ENCODE data around the gene BTBD6. TPM values are rescaled to one million over a fixed set of nuclear protein-coding genes. Genes with fewer than 3 reads are reported as not detected.

Gene BTBD6
- total RNA-seq, 4 donors from 2014 or later: 48.4 to 85.9 (median 53.6) TPM

DNA sequence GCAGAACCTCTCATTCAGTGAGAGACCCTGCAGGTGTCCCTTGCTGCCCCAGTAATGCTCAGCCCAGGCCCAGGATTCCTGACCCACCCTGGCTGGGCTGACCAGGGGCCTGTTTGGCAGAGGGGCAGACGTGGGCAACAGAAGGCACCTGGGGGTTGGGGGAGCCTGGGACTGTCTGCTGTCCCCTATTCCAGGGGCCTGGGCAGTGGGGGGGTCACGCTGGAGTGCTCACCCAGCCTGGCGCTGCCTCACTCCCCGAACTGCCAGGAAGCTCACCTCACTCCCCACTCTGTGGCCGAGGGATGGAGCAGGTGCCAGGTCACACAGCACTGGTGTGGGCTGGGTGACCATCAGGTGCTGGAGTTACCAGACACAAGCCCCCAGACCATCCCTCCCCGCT lies 44.6 kb upstream of the BTBD6 start:
- H3K9me3 ChIP-seq: no peaks in the 10 kb centered on the region
- TF ChIP-seq, protein P1, sequence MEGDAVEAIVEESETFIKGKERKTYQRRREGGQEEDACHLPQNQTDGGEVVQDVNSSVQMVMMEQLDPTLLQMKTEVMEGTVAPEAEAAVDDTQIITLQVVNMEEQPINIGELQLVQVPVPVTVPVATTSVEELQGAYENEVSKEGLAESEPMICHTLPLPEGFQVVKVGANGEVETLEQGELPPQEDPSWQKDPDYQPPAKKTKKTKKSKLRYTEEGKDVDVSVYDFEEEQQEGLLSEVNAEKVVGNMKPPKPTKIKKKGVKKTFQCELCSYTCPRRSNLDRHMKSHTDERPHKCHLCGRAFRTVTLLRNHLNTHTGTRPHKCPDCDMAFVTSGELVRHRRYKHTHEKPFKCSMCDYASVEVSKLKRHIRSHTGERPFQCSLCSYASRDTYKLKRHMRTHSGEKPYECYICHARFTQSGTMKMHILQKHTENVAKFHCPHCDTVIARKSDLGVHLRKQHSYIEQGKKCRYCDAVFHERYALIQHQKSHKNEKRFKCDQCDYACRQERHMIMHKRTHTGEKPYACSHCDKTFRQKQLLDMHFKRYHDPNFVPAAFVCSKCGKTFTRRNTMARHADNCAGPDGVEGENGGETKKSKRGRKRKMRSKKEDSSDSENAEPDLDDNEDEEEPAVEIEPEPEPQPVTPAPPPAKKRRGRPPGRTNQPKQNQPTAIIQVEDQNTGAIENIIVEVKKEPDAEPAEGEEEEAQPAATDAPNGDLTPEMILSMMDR (IDR thresholded peaks at IDR 0.05 in 4 of 5, conservative IDR thresholded peaks at IDR 0.05 in 1 of 5): no peak
- TF ChIP-seq POLR2A (IDR thresholded peaks at IDR 0.05): no peak
- H3K27me3 ChIP-seq: peaks cover 0 to 10% (median 4%) of the 10 kb centered on the region in 3 donors
- ATAC-seq: no peak
- peaks cover 3 to 30% of the 10 kb centered on the region in 2 donors for H3K4me1 ChIP-seq
- H3K27ac ChIP-seq: no peak overlapping the region
- intact Hi-C loops (cut with DNase I; ENCODE audit: low total_unique reads): loop anchor here (1.0 to 5.0 kb wide), 3 partner anchors 79 to 149 kb away; no protein-coding TSS in a partner anchor
- in situ Hi-C loops (cut with MboI; ENCODE audit: low sequenced_read_pairs in 4 of 4): loop anchor here in 1 of 4 donors (25.0 kb wide), 1 partner anchor 134 kb away; no protein-coding TSS in a partner anchor
- no peak overlapping the region for H3K4me3 ChIP-seq
- no peaks in the 10 kb centered on the region for H3K36me3 ChIP-seq
- no peak for DNase-seq

DNA sequence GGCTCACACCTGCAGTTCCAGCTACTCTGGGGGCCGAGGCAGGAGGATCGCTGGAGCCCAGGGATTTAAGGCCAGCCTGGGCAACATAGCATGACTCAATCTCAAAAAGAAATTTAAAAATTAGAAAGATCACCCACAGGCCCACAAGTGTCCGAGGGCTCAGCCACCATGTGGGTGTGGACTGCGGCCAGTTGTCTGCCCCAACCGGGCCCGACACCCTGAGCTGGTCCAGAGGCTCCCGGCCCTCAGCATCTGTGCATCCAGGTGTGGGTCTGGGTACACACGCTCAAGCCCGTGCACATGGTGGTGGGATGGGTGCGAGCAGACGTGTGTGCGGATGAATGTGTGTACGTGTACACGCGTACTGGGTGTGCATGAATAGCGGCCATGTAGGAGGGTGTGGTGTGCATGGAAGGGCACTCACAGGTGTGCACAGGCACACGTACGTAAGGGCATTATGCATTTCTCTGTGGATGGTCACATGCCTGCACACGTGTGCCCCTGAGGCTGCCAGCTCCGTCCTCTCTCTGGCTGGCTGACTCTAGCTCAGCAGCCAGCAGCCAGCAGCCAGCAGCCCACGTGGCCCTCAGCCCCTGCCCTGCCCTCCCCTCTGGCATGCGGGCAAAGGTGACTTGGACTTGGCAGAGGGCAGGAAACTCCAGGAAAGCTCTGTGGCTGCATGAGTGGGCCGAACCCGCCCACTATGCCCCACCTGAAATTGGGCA lies 44.0 kb upstream of the BTBD6 start:
- Histone ChIP-seq H3K36me3 (no peaks in the 10 kb centered on the region), H3K4me3 (no peak overlapping the region), H3K27me3 (peaks cover 0 to 10% (median 4%) of the 10 kb centered on the region in 3 donors), H3K27ac (no peak overlapping the region), H3K9me3 (no peaks in the 10 kb centered on the region), H3K4me1 (peaks cover 3 to 30% of the 10 kb centered on the region in 2 donors)
- in situ Hi-C loops (cut with MboI; ENCODE audit: low sequenced_read_pairs in 4 of 4): loop anchor here in 1 of 4 donors (25.0 kb wide), 1 partner anchor 133 kb away; no protein-coding TSS in a partner anchor
- DNase-seq (peak in 1 of 2 donors; percentile 61), ATAC-seq (peak; percentile 33 to 39)
- intact Hi-C loops (cut with DNase I; ENCODE audit: low total_unique reads): loop anchor here (5.0 kb wide), 2 partner anchors 78 to 112 kb away; no protein-coding TSS in a partner anchor
- no peak for TF ChIP-seq POLR2A (IDR thresholded peaks at IDR 0.05)
- TF ChIP-seq, protein P1 (IDR thresholded peaks at IDR 0.05 in 4 of 5, conservative IDR thresholded peaks at IDR 0.05 in 1 of 5): peak in 1 of 5 experiments; percentile 9

GRCh38 chr14:105204931-105205672 lies 43.2 kb upstream of the BTBD6 start:
- Histone ChIP-seq H3K4me1 (peaks cover 3 to 30% of the 10 kb centered on the region in 2 donors), H3K9me3 (no peaks in the 10 kb centered on the region), H3K36me3 (peaks cover 0 to 7% of the 10 kb centered on the region in 2 donors), H3K4me3 (no peak overlapping the region), H3K27me3 (peaks cover 0 to 5% (median 4%) of the 10 kb centered on the region in 3 donors), H3K27ac (no peak overlapping the region)
- no peak for TF ChIP-seq POLR2A (IDR thresholded peaks at IDR 0.05)
- TF ChIP-seq, protein P1 (IDR thresholded peaks at IDR 0.05 in 4 of 5, conservative IDR thresholded peaks at IDR 0.05 in 1 of 5): no peak
- intact Hi-C loops (cut with DNase I; ENCODE audit: low total_unique reads): loop anchor here (5.0 kb wide), 2 partner anchors 77 to 113 kb away; no protein-coding TSS in a partner anchor
- DNase-seq: no peak
- in situ Hi-C loops (cut with MboI; ENCODE audit: low sequenced_read_pairs in 4 of 4): loop anchor here in 1 of 4 donors (25.0 kb wide), 1 partner anchor 132 kb away; no protein-coding TSS in a partner anchor
- peak in 1 of 2 donors; percentile 6 for ATAC-seq

GRCh38 chr14:105205673-105206208 lies 42.6 kb upstream of the BTBD6 start:
- intact Hi-C loops (cut with DNase I; ENCODE audit: low total_unique reads): no loop called here
- ATAC-seq (no peak), DNase-seq (no peak)
- Histone ChIP-seq H3K4me3 (no peak overlapping the region), H3K27me3 (peaks cover 0 to 3% (median 2%) of the 10 kb centered on the region in 3 donors), H3K27ac (no peak overlapping the region), H3K36me3 (peaks cover 0 to 12% of the 10 kb centered on the region in 2 donors), H3K4me1 (peaks cover 3 to 30% of the 10 kb centered on the region in 2 donors), H3K9me3 (no peaks in the 10 kb centered on the region)
- in situ Hi-C loops (cut with MboI; ENCODE audit: low sequenced_read_pairs in 4 of 4): loop anchor here in 1 of 4 donors (25.0 kb wide), 1 partner anchor 132 kb away; no protein-coding TSS in a partner anchor
- TF ChIP-seq, protein P1 (IDR thresholded peaks at IDR 0.05 in 4 of 5, conservative IDR thresholded peaks at IDR 0.05 in 1 of 5): no peak
- TF ChIP-seq POLR2A (IDR thresholded peaks at IDR 0.05): no peak
